ENCODE results near the gene CPT2. TPM values are rescaled to one million over a fixed set of nuclear protein-coding genes. Genes with fewer than 3 reads are reported as not detected.

Gene CPT2
- total and polyA plus RNA-seq, 9 of the 15 experiments (the other 6 are each of a cell fraction or from before 2014, with no cell fraction given): 7.6 to 25.1 (median 16.8) TPM

DNA sequence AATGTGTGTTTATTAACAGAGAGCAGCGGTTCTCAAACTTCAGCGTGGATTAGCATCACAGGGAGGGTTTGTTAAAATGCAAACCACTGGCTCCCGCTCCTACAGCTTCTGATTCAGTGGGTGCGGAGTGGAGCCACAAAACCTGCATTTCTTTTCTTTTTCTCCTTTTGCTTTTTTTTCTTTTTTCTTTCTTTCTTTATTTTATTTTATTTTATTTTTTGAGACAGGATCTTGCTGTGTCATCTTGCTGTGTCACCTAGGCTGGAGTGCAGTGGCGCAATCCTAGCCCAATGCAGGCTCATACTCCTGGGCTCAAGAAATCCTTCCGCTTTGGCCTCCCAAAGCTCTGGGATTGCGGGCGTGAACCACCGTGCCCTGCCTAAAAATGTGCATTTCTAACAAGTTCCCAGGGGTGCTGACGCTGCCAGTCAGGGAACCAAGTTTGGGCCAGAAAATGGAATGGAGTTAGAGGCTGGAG is 33.3 kb upstream of the CPT2 start (continued):
- TF ChIP-seq, protein P1, sequence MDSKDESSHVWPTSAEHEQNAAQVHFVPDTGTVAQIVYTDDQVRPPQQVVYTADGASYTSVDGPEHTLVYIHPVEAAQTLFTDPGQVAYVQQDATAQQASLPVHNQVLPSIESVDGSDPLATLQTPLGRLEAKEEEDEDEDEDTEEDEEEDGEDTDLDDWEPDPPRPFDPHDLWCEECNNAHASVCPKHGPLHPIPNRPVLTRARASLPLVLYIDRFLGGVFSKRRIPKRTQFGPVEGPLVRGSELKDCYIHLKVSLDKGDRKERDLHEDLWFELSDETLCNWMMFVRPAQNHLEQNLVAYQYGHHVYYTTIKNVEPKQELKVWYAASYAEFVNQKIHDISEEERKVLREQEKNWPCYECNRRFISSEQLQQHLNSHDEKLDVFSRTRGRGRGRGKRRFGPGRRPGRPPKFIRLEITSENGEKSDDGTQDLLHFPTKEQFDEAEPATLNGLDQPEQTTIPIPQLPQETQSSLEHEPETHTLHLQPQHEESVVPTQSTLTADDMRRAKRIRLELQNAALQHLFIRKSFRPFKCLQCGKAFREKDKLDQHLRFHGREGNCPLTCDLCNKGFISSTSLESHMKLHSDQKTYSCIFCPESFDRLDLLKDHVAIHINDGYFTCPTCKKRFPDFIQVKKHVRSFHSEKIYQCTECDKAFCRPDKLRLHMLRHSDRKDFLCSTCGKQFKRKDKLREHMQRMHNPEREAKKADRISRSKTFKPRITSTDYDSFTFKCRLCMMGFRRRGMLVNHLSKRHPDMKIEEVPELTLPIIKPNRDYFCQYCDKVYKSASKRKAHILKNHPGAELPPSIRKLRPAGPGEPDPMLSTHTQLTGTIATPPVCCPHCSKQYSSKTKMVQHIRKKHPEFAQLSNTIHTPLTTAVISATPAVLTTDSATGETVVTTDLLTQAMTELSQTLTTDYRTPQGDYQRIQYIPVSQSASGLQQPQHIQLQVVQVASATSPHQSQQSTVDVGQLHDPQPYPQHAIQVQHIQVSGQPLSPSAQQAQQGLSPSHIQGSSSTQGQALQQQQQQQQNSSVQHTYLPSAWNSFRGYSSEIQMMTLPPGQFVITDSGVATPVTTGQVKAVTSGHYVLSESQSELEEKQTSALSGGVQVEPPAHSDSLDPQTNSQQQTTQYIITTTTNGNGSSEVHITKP (IDR thresholded peaks at IDR 0.05; ENCODE audit: partially characterized antibody): peak; percentile 83
- peak; percentile 61 for TF ChIP-seq EP400 (IDR thresholded peaks at IDR 0.05)
- TF ChIP-seq ARID1B (IDR thresholded peaks at IDR 0.05): peak; percentile 87
- 0 out of 2 replicates have a peak, but pooled peaks have one; percentile 52 for TF ChIP-seq ZNF175 (CRISPR knock-in tag; IDR thresholded peaks at IDR 0.05; ENCODE audit: low read depth)
- 0 out of 2 replicates have a peak, but pooled peaks have one; percentile 70 for TF ChIP-seq TRIM28 (IDR thresholded peaks at IDR 0.05)
- peak; percentile 99 for TF ChIP-seq CEBPB (tag; IDR thresholded peaks at IDR 0.05)
- TF ChIP-seq, protein P2, sequence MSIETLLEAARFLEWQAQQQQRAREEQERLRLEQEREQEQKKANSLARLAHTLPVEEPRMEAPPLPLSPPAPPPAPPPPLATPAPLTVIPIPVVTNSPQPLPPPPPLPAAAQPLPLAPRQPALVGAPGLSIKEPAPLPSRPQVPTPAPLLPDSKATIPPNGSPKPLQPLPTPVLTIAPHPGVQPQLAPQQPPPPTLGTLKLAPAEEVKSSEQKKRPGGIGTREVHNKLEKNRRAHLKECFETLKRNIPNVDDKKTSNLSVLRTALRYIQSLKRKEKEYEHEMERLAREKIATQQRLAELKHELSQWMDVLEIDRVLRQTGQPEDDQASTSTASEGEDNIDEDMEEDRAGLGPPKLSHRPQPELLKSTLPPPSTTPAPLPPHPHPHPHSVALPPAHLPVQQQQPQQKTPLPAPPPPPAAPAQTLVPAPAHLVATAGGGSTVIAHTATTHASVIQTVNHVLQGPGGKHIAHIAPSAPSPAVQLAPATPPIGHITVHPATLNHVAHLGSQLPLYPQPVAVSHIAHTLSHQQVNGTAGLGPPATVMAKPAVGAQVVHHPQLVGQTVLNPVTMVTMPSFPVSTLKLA (conservative IDR thresholded peaks at IDR 0.05): 0 out of 4 replicates have a peak, but pooled peaks of 1 of the 2 experiments have one; percentile 27
- 0 out of 2 replicates have a peak, but pooled peaks have one; percentile 28 for TF ChIP-seq L3MBTL2 (IDR thresholded peaks at IDR 0.05)
- no peak for TF ChIP-seq ZNF282 (CRISPR knock-in tag; IDR thresholded peaks at IDR 0.05)
- TF ChIP-seq CEBPG (CRISPR knock-in tag; IDR thresholded peaks at IDR 0.05): peak; percentile 91
- TF ChIP-seq CEBPG (tag; conservative IDR thresholded peaks at IDR 0.05 in 1 of 2, IDR thresholded peaks at IDR 0.05 in 1 of 2): peak; percentile 88 to 95
- peak; percentile 99 for TF ChIP-seq C11orf30 (IDR thresholded peaks at IDR 0.05; ENCODE audit: low read depth)
- no peak for TF ChIP-seq ELF1 (tag; IDR thresholded peaks at IDR 0.05)
- no peak for TF ChIP-seq ZFP30 (CRISPR knock-in tag; IDR thresholded peaks at IDR 0.05; ENCODE audit: borderline replicate concordance)
- peak; percentile 64 for TF ChIP-seq EP300 (IDR thresholded peaks at IDR 0.05; ENCODE audit: low read length)
- TF ChIP-seq, protein P3, sequence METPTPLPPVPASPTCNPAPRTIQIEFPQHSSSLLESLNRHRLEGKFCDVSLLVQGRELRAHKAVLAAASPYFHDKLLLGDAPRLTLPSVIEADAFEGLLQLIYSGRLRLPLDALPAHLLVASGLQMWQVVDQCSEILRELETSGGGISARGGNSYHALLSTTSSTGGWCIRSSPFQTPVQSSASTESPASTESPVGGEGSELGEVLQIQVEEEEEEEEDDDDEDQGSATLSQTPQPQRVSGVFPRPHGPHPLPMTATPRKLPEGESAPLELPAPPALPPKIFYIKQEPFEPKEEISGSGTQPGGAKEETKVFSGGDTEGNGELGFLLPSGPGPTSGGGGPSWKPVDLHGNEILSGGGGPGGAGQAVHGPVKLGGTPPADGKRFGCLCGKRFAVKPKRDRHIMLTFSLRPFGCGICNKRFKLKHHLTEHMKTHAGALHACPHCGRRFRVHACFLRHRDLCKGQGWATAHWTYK (CRISPR knock-in tag; IDR thresholded peaks at IDR 0.05): no peak
- no peak for TF ChIP-seq ESRRA (IDR thresholded peaks at IDR 0.05; ENCODE audit: borderline replicate concordance, low read depth)
- peak; percentile 31; the same call in 1 of the 2 replicates for TF ChIP-seq FOXM1 (IDR thresholded peaks at IDR 0.05; ENCODE audit: low read depth)
- TF ChIP-seq FOXM1 (CRISPR knock-in tag; IDR thresholded peaks at IDR 0.05; ENCODE audit: low read depth): no peak
- peak in 1 of 2 experiments; percentile 41; a peak in 1 of 4 replicates for TF ChIP-seq FOXK2 (conservative IDR thresholded peaks at IDR 0.05 in 1 of 2, IDR thresholded peaks at IDR 0.05 in 1 of 2; ENCODE audit: low read depth in 2 of 2)
- TF ChIP-seq, protein P4, sequence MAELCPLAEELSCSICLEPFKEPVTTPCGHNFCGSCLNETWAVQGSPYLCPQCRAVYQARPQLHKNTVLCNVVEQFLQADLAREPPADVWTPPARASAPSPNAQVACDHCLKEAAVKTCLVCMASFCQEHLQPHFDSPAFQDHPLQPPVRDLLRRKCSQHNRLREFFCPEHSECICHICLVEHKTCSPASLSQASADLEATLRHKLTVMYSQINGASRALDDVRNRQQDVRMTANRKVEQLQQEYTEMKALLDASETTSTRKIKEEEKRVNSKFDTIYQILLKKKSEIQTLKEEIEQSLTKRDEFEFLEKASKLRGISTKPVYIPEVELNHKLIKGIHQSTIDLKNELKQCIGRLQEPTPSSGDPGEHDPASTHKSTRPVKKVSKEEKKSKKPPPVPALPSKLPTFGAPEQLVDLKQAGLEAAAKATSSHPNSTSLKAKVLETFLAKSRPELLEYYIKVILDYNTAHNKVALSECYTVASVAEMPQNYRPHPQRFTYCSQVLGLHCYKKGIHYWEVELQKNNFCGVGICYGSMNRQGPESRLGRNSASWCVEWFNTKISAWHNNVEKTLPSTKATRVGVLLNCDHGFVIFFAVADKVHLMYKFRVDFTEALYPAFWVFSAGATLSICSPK (IDR thresholded peaks at IDR 0.05; ENCODE audit: borderline replicate concordance): no peak
